HCT116 (cell line): Measurements from ENCODE around the gene CREB1.

ENCODE experiments used
- ATF3 ChIP-seq: IDR thresholded peaks from 2 replicates; pipeline ENCODE4 v1.6.1; 2012
- CTCF ChIP-seq, 3 experiments: fragments of 200-600 bp in 1 of 3; sonication (generic) in 1 of 3; IDR thresholded peaks in 2 of 3; conservative IDR thresholded peaks in 1 of 3; 2 replicates each; pipeline ENCODE4 v1.5.1; 2012 to 2017; ENCODE audit warnings: low read depth in 2 of 3, low read length in 2 of 3, antibody characterized with exemption in 1 of 3, borderline replicate concordance in 1 of 3, control low read depth in 1 of 3, mild to moderate bottlenecking in 1 of 3, mixed read lengths in 1 of 3, mixed run types in 1 of 3, moderate library complexity in 1 of 3; ENCODE audit not compliant: insufficient read depth in 1 of 3
- EZH2 ChIP-seq: fragments of 200-600 bp; sonication (generic); IDR thresholded peaks from 2 replicates; pipeline ENCODE4 v1.6.1; 2017; ENCODE audit warnings: antibody characterized with exemption, mixed run types
- TCF7L2 ChIP-seq: IDR thresholded peaks from 2 replicates; pipeline ENCODE4 v1.7.0; 2011; ENCODE audit warnings: borderline replicate concordance, inconsistent platforms; ENCODE audit not compliant: insufficient read depth, insufficient read length; ENCODE audit errors: extremely low read depth

GRCh38 chr2:207503234-207503633 lies 26.5 kb upstream of the CREB1 start:
- TF ChIP-seq CTCF (IDR thresholded peaks at IDR 0.05 in 2 of 3, conservative IDR thresholded peaks at IDR 0.05 in 1 of 3; ENCODE audit: borderline replicate concordance in 1 of 3, insufficient read depth in 1 of 3, low read depth in 2 of 3, low read length in 2 of 3) (no peak), EZH2 (no peak), ATF3 (no peak), TCF7L2 (no peak)
